Renal pelvis (tissue), 4 donors: ENCODE data around the gene ZNF503. TPM values are rescaled to one million over a fixed set of nuclear protein-coding genes. Genes with fewer than 3 reads are reported as not detected.
"Not testable (repeated sequence)": the region's sequence is repeated elsewhere in the genome, so short reads cannot be mapped to it uniquely, and the experiment has no call there.

Experiments
- DNase-seq: peaks from one replicate; pipeline ENCODE4 v3.0.0-alpha.2; 2013
- polyA plus RNA-seq, 3 donors: library from polyadenylated mRNA; unstranded; fragments of 120-200 nt; gene quantifications; one replicate each; pipeline ENCODE4 v1.2.1, GENCODE V29; 2013; ENCODE audit not compliant: insufficient read length in 3 of 3

Gene ZNF503
- polyA plus RNA-seq, 3 donors = 66.8 to 93.0 (median 75.9) TPM

- no peak for DNase-seq
Measured at GRCh38 chr10:75397496-75398199, 3.9 kb downstream of the ZNF503 start.

DNA sequence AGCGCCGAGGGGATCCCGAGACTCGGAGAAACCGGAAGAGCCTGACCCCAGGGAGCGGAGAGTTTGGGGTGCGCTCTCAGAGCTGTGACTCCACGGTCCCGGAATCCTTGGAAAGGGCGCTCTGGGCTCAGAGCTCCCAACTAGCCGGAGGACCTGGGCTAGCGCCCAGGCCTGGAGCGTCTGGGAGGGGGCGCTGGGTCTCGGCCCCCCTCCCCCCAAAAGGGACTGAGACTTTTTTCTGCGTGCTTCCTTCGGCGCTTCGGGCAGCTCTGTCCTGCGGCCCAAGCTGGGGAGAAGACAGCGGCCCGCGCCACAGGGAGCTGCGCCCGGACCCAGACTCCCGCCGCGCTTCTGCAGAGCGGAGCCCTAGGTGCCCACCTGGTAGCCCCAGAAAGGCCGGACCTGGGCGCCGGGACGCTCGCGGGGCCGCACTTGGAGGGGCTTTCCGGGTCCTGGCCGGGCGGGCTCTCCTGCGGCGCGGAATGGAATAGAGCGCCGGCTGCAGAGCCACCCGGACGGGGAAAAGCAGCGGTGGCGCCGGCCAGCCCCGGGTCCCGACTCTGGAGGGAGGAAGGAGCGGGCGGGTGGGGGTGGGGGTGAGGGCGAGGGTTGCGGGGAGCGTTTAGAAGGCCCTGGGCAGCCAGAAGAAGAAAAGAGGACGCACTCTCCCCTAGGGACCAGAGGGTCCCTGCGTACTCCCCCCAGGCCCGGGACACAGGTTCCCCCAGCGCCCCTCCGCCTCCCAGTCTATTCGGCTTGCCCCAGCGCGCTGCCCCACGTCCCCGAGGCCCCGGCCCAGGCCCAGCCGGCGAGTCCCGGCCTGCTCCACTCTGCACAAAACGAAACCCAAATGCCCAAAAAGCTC, 4.7 kb downstream of the ZNF503 start:
- peak; percentile 29 for DNase-seq

GRCh38 chr10:75395932-75396630, 5.5 kb downstream of the ZNF503 start:
- DNase-seq = peak; percentile 58

DNA sequence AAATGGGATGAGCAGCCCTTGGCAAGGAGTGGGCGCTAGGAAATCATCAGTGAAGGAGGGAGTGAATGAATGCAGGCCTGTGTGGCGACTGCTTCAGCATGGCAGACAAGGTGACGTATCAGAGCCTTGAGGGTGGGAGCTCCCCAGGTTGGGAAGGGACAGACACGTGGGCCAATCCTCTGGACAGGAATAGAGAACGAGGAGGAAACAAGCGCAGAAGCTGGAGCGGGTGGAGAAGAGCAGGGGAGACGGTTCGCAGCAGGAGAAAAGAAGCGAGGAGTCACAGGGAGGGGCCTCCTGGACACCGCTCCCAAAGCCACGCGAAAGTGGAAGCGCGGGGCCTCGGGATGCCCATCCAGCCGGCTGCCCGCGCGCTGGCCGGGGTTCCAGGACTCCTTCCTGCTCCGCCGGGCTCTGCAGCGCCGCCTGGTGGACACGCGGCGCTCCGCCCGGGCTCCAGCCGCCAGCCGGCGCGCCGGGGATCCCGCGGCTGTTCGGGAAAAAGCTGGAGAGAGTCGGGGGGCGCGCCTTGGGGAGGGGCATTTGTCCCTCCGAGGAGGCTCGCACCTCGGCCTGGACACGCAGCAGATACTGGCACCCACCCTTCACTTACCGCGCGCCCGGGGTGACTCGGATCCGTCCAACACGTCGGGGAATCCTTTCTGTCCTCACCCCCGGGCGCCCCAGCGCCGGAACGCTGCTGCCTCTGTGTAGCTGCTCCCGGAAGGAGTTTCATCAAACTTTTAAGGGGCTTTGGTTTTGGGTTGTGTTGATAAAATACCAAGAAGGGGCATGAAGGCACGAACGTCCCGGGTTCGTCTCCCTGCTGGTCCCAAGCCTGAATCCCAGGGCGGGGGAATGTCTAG, 6.3 kb downstream of the ZNF503 start:
- DNase-seq = peak; percentile 74

DNA sequence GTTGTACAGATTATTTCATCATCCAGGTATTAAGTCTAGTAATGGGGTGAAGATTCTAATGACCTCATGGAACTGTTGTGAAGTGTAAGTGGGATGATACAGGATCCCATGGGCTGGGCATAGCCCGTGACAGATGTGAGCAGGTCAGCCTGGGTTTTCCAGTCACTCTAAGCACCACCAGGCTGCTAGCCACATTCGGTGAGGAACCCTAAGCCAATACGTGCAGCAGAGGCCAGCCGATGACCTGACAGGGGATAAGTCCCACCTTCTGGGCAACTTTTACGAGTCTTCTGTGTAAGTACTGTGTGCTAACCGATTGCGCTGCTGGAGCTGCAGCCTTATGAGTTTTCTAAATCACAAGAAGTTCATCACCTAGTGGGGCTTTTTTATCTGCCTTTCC, 7.3 kb downstream of the ZNF503 start:
- DNase-seq = no peak

DNA sequence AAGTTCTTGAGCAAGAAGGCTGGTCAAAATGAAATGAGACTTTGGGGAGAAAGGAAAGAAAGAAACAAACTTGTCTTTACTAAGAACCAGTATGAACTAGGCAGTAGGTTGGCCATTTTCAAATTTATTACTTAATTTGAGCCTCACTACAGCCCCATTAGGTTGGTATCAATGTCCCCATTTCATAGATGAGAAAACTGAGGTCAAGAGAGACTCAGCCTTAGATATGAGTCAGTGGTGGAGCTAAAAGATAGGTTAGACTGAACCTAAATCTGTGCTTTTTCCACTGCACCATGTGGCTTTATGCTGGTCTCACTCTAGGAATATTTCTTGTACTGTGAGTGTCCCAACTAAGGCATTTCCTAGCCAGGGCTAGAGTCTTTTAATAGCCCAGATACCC, 8.8 kb downstream of the ZNF503 start:
- no peak for DNase-seq

GRCh38 chr10:75392271-75392670, 9.3 kb downstream of the ZNF503 start:
- DNase-seq = no peak

DNA sequence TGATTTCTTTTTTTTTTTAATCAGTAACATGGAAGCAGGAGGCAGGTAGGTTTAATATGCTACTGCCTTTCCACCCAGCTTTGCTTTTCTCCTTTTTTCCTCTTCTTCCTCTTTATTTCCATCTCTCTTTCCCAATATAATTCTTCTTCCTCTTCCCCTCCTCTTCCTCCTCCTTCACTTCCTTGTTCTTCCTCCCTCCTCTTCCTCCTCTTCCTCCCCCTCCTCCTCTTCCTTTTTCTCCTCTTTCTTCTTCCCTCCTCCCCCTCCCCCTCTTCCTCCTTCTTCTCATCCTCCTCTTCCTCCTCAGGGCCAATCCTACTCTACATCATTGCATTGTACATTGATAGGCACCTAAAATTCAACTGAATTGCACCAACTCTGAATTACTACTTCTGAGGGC, 11.4 kb downstream of the ZNF503 start:
- DNase-seq = no peak

GRCh38 chr10:75388082-75388481, 13.5 kb downstream of the ZNF503 start:
- DNase-seq = no peak

DNA sequence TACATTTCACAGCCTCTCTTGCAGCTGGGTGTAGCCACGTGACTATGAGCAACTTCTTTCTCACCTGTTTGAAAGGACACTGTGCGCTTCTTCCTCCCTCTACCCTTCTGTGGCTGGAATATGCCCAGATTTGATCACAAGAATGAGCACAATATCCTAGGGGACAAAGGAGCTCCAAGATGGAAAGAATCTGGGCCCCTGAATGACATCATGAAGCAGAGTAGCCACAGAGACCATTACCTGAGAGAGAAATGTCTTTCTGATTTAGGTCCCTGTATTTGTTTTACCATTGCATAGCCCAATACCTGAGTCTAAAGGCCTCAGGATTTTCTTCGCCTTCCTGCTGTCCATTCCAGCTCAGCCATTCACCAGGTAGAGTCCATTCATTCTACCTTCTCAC, 15.4 kb downstream of the ZNF503 start:
- no peak for DNase-seq

- no peak for DNase-seq
Measured at GRCh38 chr10:75379817-75380216, 21.7 kb downstream of the ZNF503 start.

DNA sequence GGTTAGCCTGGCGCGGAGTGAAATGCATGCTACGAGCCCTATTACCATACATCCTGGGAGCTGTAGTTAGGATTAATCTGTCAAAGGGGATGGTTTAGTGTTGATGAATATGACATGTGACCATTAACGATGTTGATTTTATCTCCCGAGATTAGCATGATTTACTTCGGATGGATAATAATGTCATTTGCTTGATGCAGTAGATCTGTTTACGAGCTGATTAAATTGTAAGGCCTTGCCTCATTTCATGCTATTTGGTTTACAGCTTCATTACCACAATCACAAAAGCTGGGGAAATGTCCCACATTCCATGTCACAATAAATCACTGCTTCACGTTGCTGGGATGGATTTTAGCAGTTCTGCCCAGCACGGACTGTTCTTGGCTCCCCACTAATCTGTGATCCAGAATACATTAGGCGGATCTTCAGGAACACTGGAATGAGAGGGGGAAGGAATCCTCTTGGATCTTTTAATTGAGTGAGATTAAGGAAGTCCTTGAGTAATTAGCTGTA, 22.3 kb downstream of the ZNF503 start:
- peak; percentile 65 for DNase-seq

DNA sequence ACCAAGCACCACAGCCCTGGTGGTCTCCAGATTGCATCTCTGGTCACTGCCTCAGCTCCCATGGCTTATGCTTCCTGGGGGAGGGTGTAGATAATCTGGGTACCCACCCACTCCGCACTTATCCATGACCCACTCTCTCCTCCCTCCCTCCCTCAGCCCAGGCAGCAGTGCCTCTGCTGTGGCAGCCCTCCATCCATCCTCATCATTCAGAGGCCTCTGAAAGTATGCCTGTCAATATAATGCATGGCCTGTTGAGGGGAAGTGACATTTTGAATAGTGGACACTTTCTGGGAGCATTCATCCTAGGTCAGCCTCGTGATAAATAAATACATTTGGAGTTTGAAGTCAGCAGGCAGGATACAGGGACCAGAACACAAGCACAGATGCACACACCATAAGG, 23.2 kb downstream of the ZNF503 start:
- no peak for DNase-seq

GRCh38 chr10:75377869-75378268, 23.7 kb downstream of the ZNF503 start:
- DNase-seq = no peak

- no peak for DNase-seq
Measured at GRCh38 chr10:75375838-75376237, 25.7 kb downstream of the ZNF503 start.

DNA sequence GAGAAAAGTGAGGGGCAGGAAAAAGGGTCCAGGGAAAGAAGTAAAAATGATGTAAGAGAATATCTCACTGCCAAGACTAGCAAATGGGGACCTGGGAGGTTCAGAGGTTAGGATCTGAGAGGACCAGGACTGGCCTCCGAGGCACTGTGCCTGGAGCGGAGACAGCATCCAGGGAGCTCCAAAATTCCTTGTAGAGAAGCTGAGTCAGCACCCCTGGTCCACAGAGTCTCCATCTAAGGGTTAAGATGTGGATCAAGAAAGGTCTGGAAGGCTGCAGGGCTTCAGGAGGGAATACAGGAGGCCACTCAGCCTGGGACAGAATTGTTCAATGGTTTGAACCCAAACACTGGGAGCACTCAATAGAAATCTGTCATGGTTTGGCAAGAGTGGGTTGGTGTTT, 30.6 kb downstream of the ZNF503 start:
- no peak for DNase-seq

DNA sequence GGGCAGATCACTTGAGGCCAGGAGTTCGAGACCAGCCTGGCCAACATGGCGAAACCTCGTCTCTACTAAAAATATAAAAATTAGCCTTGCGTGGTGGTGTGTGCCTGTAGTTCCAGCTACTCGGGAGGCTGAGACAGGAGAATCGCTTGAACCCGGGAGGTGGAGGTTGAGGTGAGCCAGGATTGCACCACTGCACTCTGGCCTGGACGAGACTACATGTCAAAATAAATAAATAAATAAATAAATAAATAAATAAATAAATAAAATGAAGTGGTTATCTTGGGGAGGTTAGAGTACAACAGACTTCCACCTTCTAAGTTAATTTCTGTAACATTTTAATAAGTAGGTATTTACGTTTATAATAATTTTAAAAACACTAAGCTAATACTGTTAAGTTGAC, 31.7 kb downstream of the ZNF503 start:
- DNase-seq = not testable (repeated sequence)

GRCh38 chr10:75367901-75368300, 33.7 kb downstream of the ZNF503 start:
- DNase-seq = no peak

DNA sequence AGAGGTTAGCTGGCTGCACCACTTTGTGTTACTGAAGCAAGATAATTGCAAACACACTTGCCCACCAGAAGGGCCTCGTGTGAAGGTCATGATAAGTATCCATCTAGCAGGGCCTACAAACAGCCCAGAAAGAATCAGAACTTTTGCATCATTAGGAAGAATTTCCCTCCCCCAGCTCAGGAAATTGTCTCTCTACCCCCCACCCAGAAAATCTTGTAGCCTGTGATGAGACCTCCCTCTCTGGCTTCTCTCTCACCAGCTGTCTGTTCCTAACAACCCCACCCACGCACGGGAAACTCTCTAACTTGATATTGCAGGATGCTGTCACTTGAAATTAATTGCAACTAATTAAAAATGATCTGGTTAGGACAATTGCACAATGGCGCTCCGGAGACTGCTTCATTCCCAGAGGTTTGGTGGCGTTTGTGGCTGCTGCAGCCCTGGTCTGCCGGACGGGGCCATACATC, 34.5 kb downstream of the ZNF503 start:
- peak; percentile 89 for DNase-seq

DNA sequence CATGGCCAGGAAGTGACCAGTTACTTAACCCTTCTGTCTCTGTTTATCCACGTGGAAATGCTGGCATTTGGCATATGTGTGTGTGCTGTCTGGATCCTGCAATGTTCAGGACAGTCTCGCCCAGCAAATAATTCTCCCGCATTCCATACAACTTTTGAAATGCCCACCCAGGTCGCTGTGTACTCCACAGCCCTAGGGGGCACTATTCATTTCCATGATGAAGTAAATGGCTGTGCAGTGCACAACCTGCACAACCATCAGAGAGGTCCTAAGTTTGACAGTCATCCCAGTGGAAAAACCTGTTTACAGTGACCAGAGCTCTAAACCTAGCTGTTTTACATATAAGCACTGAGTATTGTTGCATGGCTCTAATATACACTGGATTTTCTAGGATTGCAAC, 38.1 kb downstream of the ZNF503 start:
- no peak for DNase-seq

DNA sequence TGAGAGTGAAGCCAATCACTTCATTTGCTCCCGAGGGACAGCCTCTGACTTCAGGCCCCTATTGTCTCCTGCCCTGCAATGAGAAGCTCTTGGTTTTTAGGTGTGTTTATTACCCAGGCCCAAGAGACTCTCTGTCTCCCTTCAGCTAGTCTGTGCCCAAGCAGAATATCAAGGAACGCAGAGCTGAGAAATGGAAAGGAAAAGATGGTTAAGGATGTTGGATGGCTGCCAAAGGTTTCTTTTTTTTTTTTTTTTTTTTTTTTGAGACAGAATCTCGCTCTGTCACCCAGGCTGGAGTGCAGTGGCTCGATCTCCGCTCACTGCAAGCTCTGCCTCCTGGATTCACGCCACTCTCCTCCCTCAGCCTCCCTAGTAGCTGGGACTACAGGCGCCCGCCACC, 41.7 kb downstream of the ZNF503 start:
- DNase-seq = not testable (repeated sequence)
